Muscle of leg (tissue), 16 donors: ENCODE measurements around the gene AADAC. TPM values are rescaled to one million over a fixed set of nuclear protein-coding genes. Genes with fewer than 3 reads are reported as not detected.
A peak's percentile ranks its signal among the peaks of the same experiment; 100 is the strongest.
"Not testable (repeated sequence)": the region's sequence is repeated elsewhere in the genome, so short reads cannot be mapped to it uniquely, and the experiment has no call there.

Experiments
- DNase-seq: peaks from one replicate; pipeline ENCODE4 v3.0.0; 2013
- H3K27ac ChIP-seq: one replicate; pipeline ENCODE4 v1.5.1; 2013; ENCODE audit warnings: mild to moderate bottlenecking, low read length, control low read depth
- H3K27me3 ChIP-seq: one replicate; pipeline ENCODE4 v1.6.1; 2013; ENCODE audit warnings: low read length; ENCODE audit not compliant: control insufficient read depth, insufficient read depth
- H3K36me3 ChIP-seq: one replicate; pipeline ENCODE4 v1.6.1; 2013; ENCODE audit warnings: low read length; ENCODE audit not compliant: control insufficient read depth, insufficient read depth
- H3K4me1 ChIP-seq: one replicate; pipeline ENCODE4 v1.6.1; 2013; ENCODE audit warnings: low read length; ENCODE audit not compliant: control insufficient read depth, insufficient read depth
- H3K4me3 ChIP-seq: one replicate; pipeline ENCODE4 v1.5.1; 2013; ENCODE audit warnings: low read length, control low read depth
- H3K9me3 ChIP-seq: replicated peaks from 2 replicates; pipeline ENCODE4 v1.6.1; 2013; ENCODE audit warnings: low read depth, low read length; ENCODE audit not compliant: control insufficient read depth
- WGBS: methylation state at CpG from one replicate; pipeline ENCODE4 v1.1.5; 2013; ENCODE audit warnings: missing lambda C conversion rate; ENCODE audit not compliant: insufficient coverage; 5-methylcytosine and 5-hydroxymethylcytosine counted together
- long read RNA-seq, 11 donors: transcript quantifications; one replicate each; lab custom pipeline, GENCODE V29; 2026
- polyA plus RNA-seq, 8 donors: library from polyadenylated mRNA; unstranded; fragments of 120-200 nt; gene quantifications; one replicate each; pipeline versions ENCODE4 v1.2.1 to v1.2.3, GENCODE V29; 2013; ENCODE audit warnings: inconsistent platforms in 1 of 8, low replicate concordance in 1 of 8; ENCODE audit not compliant: insufficient read length in 8 of 8, insufficient read depth in 1 of 8
- total RNA-seq: library from RNA; stranded (reverse); fragments of 120-200 nt; gene quantifications from one replicate; pipeline ENCODE4 v1.2.4, GENCODE V29; 2013

The AADAC gene, protein sequence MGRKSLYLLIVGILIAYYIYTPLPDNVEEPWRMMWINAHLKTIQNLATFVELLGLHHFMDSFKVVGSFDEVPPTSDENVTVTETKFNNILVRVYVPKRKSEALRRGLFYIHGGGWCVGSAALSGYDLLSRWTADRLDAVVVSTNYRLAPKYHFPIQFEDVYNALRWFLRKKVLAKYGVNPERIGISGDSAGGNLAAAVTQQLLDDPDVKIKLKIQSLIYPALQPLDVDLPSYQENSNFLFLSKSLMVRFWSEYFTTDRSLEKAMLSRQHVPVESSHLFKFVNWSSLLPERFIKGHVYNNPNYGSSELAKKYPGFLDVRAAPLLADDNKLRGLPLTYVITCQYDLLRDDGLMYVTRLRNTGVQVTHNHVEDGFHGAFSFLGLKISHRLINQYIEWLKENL
- 0.35 TPM for total RNA-seq
- polyA plus RNA-seq, result 1 to 10 TPM in 3 of 8 donors, under 1 TPM in 3, not detected in 2; 0.09 to 7.3 (median 0.85) TPM
- long read RNA-seq, donor 1, result 0 reads
- long read RNA-seq, donor 2, partial matches to known transcripts, result 0 of 1 reads
- long read RNA-seq, donor 2, other reads (novel, unspliced or antisense), result 0 of 1 reads
- long read RNA-seq, donor 3, partial matches to known transcripts, result 0 of 1 reads
- long read RNA-seq, donor 3, other reads (novel, unspliced or antisense), result 0 of 1 reads
- long read RNA-seq, donor 4, result 0 reads
- long read RNA-seq, donor 5, result 0 reads
- long read RNA-seq, donor 6, result 0 reads
- long read RNA-seq, donor 7, result 0 reads
- long read RNA-seq, donor 8, result 0 reads
- long read RNA-seq, donor 9, partial matches to known transcripts, result 0 of 1 reads
- long read RNA-seq, donor 9, other reads (novel, unspliced or antisense), result 0 of 1 reads
- long read RNA-seq, donor 10, result 0 reads
- long read RNA-seq, donor 11, partial matches to known transcripts, result 0 of 3 reads
- long read RNA-seq, donor 11, other reads (novel, unspliced or antisense), result 0 of 3 reads

DNA sequence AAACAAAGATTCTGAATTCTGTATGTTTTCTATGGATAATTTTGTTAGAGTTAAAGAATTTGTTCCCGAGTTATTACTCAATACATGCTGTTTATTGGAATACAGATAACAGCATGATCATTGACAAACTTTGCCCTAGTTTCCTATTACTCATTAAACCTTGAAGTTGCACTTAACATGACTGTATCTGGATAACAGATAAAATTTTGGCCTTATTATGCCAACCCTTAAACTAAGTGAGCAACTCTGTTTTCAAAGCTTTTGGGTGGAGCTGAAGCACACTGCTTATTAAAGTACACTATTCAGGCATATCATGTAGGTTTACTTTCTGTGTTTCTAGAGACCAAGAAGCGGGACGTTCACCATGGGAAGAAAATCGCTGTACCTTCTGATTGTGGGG lies at the start of gene AADAC:
TSS of gene AADAC (plus strand) at position 318 of the 400 bp plus-strand sequence. CDS start at position 365, 47 bp downstream.
- Histone ChIP-seq H3K36me3 (no peaks in the 10 kb centered on the region), H3K27me3 (no peaks in the 10 kb centered on the region), H3K9me3 (peaks cover 13% of the 10 kb centered on the region), H3K27ac (no peak within 1 kb of the TSS), H3K4me3 (no peak within 1 kb of the TSS), H3K4me1 (no peaks in the 10 kb centered on the region)
- DNase-seq, result no peak
- WGBS, result no CpG with 5 or more reads among the region's 4 CpGs

DNA sequence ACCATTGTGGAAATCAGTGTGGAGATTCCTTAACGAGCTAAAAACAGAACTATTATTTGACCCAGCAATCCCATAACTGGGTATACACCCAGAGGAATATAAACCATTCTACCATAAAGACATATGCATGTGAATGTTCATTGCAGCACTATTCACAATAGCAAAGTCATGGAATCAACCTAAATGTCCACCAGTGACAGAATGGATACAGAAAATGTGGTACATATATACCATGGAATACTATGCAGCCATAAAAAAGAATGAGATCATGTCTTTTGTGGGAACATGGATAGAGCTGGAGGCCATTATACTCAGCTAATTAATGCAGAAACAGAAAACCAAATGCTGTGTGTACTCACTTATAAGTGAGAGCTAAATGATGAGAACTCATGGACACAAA lies 49.2 kb upstream of the AADAC start:
- H3K27me3 ChIP-seq, DNase-seq, H3K4me3 ChIP-seq, H3K27ac ChIP-seq, H3K9me3 ChIP-seq, H3K36me3 ChIP-seq, H3K4me1 ChIP-seq: not testable (repeated sequence)
- no CpG with 5 or more reads among the region's 1 CpG for WGBS

DNA sequence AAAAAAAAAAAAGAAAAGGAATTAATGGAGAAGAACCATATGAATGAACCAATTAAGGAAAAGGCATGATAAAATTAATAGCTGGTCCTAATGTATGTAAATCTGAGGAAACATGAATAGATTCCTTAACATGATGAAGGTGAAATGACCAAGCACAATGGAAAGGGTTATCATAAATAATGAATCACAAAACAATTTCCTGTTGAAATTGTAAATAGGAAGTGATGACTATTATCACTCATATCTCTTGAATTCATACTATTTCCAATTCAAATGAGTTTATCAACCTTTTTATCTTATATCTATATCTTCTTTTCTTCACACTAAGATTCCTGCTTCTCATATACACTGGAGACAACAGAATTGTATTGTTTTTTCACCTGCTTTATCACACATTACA lies 48.2 kb upstream of the AADAC start:
- Histone ChIP-seq H3K4me1 (peaks cover 5% of the 10 kb centered on the region), H3K27ac (no peak overlapping the region), H3K27me3 (no peaks in the 10 kb centered on the region), H3K36me3 (no peaks in the 10 kb centered on the region), H3K9me3 (no peaks in the 10 kb centered on the region), H3K4me3 (no peak overlapping the region)
- no peak for DNase-seq

DNA sequence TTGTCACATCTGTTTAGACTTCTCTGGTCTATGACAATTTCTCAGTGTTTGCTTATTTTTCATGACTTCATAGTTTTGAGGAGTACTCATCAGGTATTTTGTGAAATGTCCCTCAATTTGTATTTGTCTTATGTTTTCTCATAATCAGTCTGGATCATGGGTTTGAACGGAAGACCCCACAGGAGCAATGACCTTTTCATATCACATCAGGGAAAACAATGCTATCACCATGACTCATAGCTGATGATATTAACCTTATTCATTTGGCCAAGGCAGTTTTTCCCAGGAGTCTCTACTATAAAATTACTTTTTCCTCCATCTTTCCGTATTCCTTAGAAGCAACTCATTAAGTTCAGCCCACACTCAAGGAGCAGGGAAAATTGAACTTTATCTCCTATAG lies 47.5 kb upstream of the AADAC start:
- Histone ChIP-seq H3K36me3 (no peaks in the 10 kb centered on the region), H3K27ac (no peak overlapping the region), H3K4me1 (peaks cover 9% of the 10 kb centered on the region), H3K4me3 (no peak overlapping the region), H3K27me3 (no peaks in the 10 kb centered on the region), H3K9me3 (no peaks in the 10 kb centered on the region)
- 33% methylated on average over 1 of the region's 2 CpGs for WGBS
- peak; percentile 22 for DNase-seq

DNA sequence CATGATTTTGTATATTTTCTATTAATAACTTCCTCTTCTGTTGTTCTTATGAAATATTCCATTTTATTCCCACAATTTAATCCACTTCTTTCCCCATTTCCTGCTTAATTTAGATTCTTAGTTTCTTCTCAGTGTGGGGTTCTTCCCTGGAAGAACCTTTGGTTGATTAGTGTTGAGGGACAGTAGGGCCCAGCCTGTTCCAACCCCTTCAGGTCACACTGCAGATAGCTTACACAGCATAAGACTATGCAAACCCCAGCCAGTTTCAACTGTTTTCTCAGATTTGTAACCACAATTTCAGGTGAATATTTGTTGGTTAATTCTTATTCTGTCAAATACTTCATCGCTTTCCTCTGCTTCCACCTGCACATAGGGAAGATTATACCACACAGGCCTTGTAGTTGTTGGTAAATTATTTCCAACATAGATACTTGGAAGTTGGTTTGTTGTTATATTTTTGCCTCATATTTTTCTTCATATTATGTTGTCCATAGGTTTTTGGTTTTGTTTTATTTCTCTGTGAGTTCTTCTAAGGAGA lies 45.5 kb upstream of the AADAC start:
- peak; percentile 23 for DNase-seq
- Histone ChIP-seq H3K4me3 (no peak overlapping the region), H3K27ac (peak overlapping the region; percentile 17), H3K4me1 (peaks cover 13% of the 10 kb centered on the region), H3K27me3 (no peaks in the 10 kb centered on the region), H3K9me3 (no peaks in the 10 kb centered on the region), H3K36me3 (no peaks in the 10 kb centered on the region)
- whole genome bisulfite sequencing, result no CpG with 5 or more reads among the region's 1 CpG

DNA sequence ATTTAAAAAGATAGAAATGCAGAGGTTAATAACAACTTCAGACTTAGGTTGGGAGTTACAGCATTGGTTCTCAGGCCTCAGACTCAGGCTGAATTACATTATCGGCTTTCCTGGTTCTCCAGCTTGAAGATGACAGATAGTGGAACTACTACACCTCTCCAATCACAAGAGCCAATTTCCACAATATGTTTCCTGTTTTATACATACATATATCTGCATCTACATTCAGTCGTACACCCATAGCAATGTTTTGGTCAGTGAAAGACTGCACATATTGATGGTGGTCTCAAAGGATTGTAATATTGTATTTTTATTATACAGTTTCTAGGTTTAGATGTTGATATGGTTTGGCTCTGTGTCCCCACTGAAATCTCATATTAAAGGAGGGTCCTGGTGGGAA lies 44.7 kb upstream of the AADAC start:
- Histone ChIP-seq H3K27ac (peak overlapping the region; percentile 85), H3K9me3 (no peaks in the 10 kb centered on the region), H3K36me3 (no peaks in the 10 kb centered on the region), H3K4me3 (no peak overlapping the region), H3K27me3 (no peaks in the 10 kb centered on the region), H3K4me1 (peaks cover 13% of the 10 kb centered on the region)
- DNase-seq, result peak; percentile 13
- 78% methylated on average over 1 of the region's 2 CpGs for WGBS

DNA sequence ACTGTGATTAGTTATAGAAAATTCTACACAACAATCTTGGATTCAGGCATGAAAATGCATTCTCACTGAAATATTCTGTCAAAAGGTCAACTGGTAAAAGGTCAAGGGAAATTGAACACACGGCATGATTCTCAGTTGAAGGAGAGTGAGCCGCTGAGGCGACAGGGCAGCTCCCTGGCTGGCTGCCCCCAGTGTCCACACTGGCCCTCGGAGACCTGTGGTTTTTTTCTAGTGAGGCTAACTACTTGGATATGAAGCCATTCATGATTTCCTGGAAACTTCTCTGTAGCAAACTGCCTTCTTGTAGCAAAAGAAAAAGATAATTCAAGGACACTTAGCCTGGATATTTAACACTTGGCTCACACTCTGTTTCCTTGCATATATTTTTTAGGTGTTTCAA lies 43.0 kb upstream of the AADAC start:
- H3K9me3 ChIP-seq, result no peaks in the 10 kb centered on the region
- H3K27ac ChIP-seq, result peak overlapping the region; percentile 85
- 11% methylated on average over 4 of the region's 4 CpGs for WGBS
- no peak overlapping the region for H3K4me3 ChIP-seq
- peak; percentile 81 for DNase-seq
- peaks cover 13% of the 10 kb centered on the region for H3K4me1 ChIP-seq
- no peaks in the 10 kb centered on the region for H3K27me3 ChIP-seq
- no peaks in the 10 kb centered on the region for H3K36me3 ChIP-seq

DNA sequence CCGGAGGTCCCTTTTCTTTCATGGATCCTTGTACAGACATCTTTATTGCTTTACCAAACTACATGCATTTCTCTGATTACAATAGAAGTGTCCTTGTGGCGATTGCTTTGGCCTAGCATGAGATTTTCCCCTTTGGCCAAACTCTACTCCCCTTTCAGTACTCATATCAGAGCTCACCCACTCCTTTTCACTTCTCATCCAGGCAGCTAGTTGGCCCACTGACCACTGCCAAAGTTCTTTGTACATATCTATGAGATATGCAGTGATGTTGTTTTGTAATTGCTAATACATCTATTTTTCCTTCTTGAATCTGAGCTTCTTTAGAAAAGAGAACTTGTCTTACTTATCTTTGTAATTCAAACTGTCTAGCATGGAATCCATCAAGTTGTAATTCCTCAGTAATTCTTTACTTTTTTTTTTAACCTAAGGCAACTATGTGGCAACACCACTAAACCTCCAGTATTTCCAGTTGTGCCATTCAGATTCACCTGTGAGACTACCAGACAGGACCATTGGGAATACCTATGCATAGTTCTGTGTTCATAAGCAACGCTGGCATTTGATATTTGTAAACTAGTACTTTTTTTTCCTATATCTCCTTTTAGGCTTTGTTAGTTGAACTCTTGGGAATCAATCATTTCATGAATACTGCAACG lies 41.0 kb upstream of the AADAC start:
- Histone ChIP-seq H3K4me1 (peaks cover 13% of the 10 kb centered on the region), H3K36me3 (no peaks in the 10 kb centered on the region), H3K9me3 (no peaks in the 10 kb centered on the region), H3K27me3 (no peaks in the 10 kb centered on the region), H3K27ac (no peak overlapping the region), H3K4me3 (no peak overlapping the region)
- 70% methylated on average over 1 of the region's 4 CpGs for WGBS
- DNase-seq, result no peak

DNA sequence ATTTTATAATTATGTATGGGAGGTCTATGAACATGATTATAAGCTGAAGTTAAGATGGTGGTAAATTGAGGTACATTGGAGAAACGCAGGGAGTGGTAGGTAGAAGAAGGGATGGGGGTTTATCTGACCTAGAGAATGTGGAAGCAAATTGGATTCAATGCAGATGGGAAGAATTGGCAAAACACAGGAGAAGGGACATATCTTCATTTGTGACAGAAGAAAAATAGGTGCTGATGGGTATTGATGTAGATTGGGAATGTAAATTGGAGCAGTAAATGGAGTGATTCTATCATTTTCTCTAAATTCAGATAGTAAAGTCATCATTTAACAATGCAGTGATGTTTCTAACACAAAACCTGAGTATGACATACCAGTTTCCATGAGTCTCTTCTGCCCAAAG lies 39.7 kb upstream of the AADAC start:
- Histone ChIP-seq H3K4me3 (no peak overlapping the region), H3K27me3 (no peaks in the 10 kb centered on the region), H3K4me1 (peaks cover 13% of the 10 kb centered on the region), H3K27ac (no peak overlapping the region), H3K36me3 (no peaks in the 10 kb centered on the region), H3K9me3 (no peaks in the 10 kb centered on the region)
- 91% methylated on average over 1 of the region's 1 CpG for WGBS
- DNase-seq, result no peak

DNA sequence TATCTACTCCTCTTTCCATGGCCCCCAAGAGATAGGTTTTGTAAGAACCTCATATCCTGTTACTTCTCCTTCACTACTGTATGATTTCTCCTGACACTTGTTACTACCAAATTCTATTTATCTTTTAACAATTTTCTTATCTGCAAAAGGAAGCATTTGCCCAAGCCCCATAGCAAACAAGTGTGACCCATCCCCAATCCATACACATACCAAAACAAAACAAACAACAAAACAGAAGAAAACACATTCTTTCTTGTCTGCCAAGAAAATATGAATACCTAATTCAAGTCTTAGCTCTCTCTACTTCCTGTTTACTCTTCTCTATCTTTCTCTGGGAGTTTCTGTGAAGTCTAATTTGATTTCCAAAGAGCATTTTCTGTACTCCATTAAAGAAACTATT lies 39.0 kb upstream of the AADAC start:
- no peaks in the 10 kb centered on the region for H3K36me3 ChIP-seq
- H3K9me3 ChIP-seq, result no peaks in the 10 kb centered on the region
- H3K27me3 ChIP-seq, result no peaks in the 10 kb centered on the region
- no peak overlapping the region for H3K27ac ChIP-seq
- DNase-seq, result no peak
- no peak overlapping the region for H3K4me3 ChIP-seq
- H3K4me1 ChIP-seq, result peaks cover 8% of the 10 kb centered on the region
